ENCODE measurements around the gene ABCC12. TPM values are rescaled to one million over a fixed set of nuclear protein-coding genes. Genes with fewer than 3 reads are reported as not detected.

ABCC12 gene
- total RNA-seq, 1 experiment from 2014 or later: not detected

- ATAC-seq (no peak), DNase-seq (ENCODE audit: low read depth, low spot score) (no peak)
- H3K9ac ChIP-seq (ENCODE audit: low read length): no peak overlapping the region
- no peak overlapping the region for H3K4me3 ChIP-seq (replicated peaks in 1 of 2; ENCODE audit: low read depth in 1 of 2, low read length in 2 of 2)
- H2AFZ ChIP-seq (ENCODE audit: low read depth, low read length, poor library complexity, severe bottlenecking): no peak overlapping the region
- H3K27ac ChIP-seq (ENCODE audit: low read depth, low read length): no peak overlapping the region
- H3K4me1 ChIP-seq (ENCODE audit: control insufficient read depth in 1 of 2, insufficient read depth in 2 of 2, low read length in 2 of 2): peaks cover 12 to 32% of the 10 kb centered on the region in 2 experiments
- CTCF ChIA-PET: interaction anchor here (1.1 kb wide), 1 partner anchor 1020 kb away, joined by 3 read pairs; no protein-coding TSS in a partner anchor
- H3K27me3 ChIP-seq (ENCODE audit: insufficient read depth, low read length): no peaks in the 10 kb centered on the region
- H3K9me2 ChIP-seq (ENCODE audit: insufficient read depth): no peaks in the 10 kb centered on the region
- H4K20me1 ChIP-seq (ENCODE audit: insufficient read depth): no peaks in the 10 kb centered on the region
- no TSS peak for BruUV-seq (replicated peaks)
- no peaks in the 10 kb centered on the region for H3K36me3 ChIP-seq (ENCODE audit: control insufficient read depth in 1 of 2, insufficient read depth in 2 of 2, low read length in 2 of 2)
- H3K9me3 ChIP-seq (ENCODE audit: control insufficient read depth in 1 of 2, insufficient read depth in 1 of 2, low read depth in 1 of 2, low read length in 2 of 2): no peaks in the 10 kb centered on the region
- POLR2A ChIA-PET: no interaction called here
- H3K4me2 ChIP-seq (ENCODE audit: low read length): no peak overlapping the region
- RAD21 ChIA-PET (ENCODE audit: low non-redundant PET in 1 of 2, low total read pairs in 2 of 2, uncharacterized antibody in 2 of 2, unreplicated experiment in 2 of 2): no interaction called here
- TF ChIP-seq ELF1 (IDR thresholded peaks at IDR 0.05; ENCODE audit: borderline replicate concordance, low read depth): no peak
- TF ChIP-seq EGR1 (IDR thresholded peaks at IDR 0.05; ENCODE audit: low read depth): no peak
- TF ChIP-seq ZNF274 (IDR thresholded peaks at IDR 0.05; ENCODE audit: low read depth, low read length): no peak
- no peak for TF ChIP-seq REST (IDR thresholded peaks at IDR 0.05; ENCODE audit: low read depth)
- TF ChIP-seq JUND (IDR thresholded peaks at IDR 0.05): no peak
- TF ChIP-seq CTCF (IDR thresholded peaks at IDR 0.05 in 2 of 3, conservative IDR thresholded peaks at IDR 0.05 in 1 of 3; ENCODE audit: borderline replicate concordance in 1 of 3, insufficient read depth in 1 of 3, low read depth in 2 of 3, low read length in 2 of 3): no peak
- TF ChIP-seq YY1 (IDR thresholded peaks at IDR 0.05; ENCODE audit: extremely low read depth, insufficient replicate concordance, low read depth, low read length): no peak
- no peak for TF ChIP-seq CBX3 (IDR thresholded peaks at IDR 0.05; ENCODE audit: low read depth)
- TF ChIP-seq FOSL1 (IDR thresholded peaks at IDR 0.05; ENCODE audit: low read depth): no peak
- TF ChIP-seq EZH2phosphoT487 (IDR thresholded peaks at IDR 0.05; ENCODE audit: borderline replicate concordance): no peak
- TF ChIP-seq EZH2 (IDR thresholded peaks at IDR 0.05): no peak
- TF ChIP-seq CEBPB (IDR thresholded peaks at IDR 0.05; ENCODE audit: low read depth): no peak
- no peak for TF ChIP-seq POLR2A (IDR thresholded peaks at IDR 0.05; ENCODE audit: borderline replicate concordance, extremely low read depth, insufficient read depth, insufficient read length)
- no peak for TF ChIP-seq RAD21 (IDR thresholded peaks at IDR 0.05; ENCODE audit: low read depth)
- no peak for TF ChIP-seq SRF (IDR thresholded peaks at IDR 0.05; ENCODE audit: low read depth)
- no peak for TF ChIP-seq ZFX (IDR thresholded peaks at IDR 0.05)
- no peak for TF ChIP-seq POLR2AphosphoS5 (IDR thresholded peaks at IDR 0.05; ENCODE audit: low read depth, low read length)
- TF ChIP-seq ATF3 (IDR thresholded peaks at IDR 0.05): no peak
- TF ChIP-seq MAX (IDR thresholded peaks at IDR 0.05): no peak
- intact Hi-C loops (cut with micrococcal nuclease): loop anchor here (10.0 kb wide), 1 partner anchor 1307 kb away; no protein-coding TSS in a partner anchor
- no peaks in the 10 kb centered on the region for H3K79me2 ChIP-seq (ENCODE audit: insufficient read depth, low read length)
Observed at GRCh38 chr16:48161906-48162305, 6.1 kb upstream of the ABCC12 start.

Data from HCT116 (cell line).